HG02610 (cell line): Measurements from ENCODE around the gene SYP.

Experiments used
- ATAC-seq: cut with Tn5 transposase; IDR thresholded peaks from one replicate; pipeline ENCODE4 v1.9.1; 2021; ENCODE audit warnings: mild to moderate bottlenecking, moderate library complexity; ENCODE audit not compliant: unreplicated experiment

The SYP gene

GRCh38 chrX:49199906-49200771 is at the start of gene SYP:
SYP (minus strand) TSS chrX:49200193; CDS start chrX:49200186, 7 bp downstream.
- ATAC-seq, result peak; percentile 91

- ATAC-seq, result no peak
Observed at GRCh38 chrX:49249616-49250015, 49.6 kb upstream of the SYP start.

GRCh38 chrX:49249071-49249470 is 49.1 kb upstream of the SYP start:
- ATAC-seq, result no peak

DNA sequence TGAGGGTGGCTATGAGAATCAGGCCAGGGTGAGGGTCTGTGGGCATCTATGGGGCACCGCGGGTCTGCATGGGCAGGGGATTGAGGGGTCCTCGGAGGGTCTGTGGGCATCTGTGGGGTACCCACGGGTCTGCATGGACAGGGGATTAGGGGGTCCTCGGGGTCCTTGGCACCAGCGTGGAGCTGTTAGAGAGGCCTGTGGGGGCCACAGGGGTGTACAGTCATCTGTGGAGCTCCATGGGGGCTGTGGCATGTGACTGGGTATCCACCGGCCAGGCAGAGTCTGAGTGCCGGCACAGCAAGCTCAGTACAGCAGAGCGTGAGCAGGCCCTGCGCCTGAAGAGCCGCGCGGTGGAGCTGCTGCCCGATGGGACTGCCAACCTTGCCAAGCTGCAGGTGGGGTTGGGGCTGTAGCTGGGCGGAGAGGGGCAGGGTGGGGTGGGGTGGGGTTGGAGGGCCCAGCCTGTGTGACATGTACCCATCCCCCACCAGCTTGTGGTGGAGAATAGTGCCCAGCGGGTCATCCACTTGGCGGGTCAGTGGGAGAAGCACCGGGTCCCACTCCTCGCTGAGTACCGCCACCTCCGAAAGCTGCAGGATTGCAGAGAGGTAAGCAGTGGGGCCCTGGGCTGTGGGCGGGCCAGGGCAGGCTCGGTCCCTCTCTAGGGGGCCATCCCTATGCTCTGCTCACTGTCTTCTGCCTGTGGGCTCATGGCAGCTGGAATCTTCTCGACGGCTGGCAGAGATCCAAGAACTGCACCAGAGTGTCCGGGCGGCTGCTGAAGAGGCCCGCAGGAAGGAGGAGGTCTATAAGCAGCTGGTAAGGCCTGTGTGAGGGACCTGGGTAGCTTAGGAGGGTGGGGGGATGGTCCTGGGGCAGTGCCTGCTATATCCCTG is 48.2 kb upstream of the SYP start:
- no peak for ATAC-seq

GRCh38 chrX:49247346-49247745 is 47.4 kb upstream of the SYP start:
- ATAC-seq, result no peak

DNA sequence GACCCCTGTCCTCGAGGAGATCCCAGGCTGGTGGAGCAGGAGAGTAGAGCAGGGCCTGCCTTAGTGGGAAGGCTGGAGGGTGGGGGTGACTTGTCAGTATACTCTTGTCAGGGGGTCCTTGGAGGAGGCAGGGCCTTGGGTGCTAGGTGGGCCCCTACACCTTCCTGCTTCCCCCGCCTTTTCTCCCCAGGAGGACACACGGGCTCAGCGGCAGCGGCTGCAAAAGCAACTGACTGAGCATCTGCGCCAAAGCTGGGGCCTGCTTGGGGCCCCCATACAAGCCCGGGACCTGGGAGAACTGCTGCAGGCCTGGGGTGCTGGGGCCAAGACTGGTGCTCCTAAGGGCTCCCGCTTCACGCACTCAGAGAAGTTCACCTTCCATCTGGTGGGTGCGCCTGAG is 46.5 kb upstream of the SYP start:
- ATAC-seq, result no peak

GRCh38 chrX:49244207-49244606 is 44.2 kb upstream of the SYP start:
- no peak for ATAC-seq

DNA sequence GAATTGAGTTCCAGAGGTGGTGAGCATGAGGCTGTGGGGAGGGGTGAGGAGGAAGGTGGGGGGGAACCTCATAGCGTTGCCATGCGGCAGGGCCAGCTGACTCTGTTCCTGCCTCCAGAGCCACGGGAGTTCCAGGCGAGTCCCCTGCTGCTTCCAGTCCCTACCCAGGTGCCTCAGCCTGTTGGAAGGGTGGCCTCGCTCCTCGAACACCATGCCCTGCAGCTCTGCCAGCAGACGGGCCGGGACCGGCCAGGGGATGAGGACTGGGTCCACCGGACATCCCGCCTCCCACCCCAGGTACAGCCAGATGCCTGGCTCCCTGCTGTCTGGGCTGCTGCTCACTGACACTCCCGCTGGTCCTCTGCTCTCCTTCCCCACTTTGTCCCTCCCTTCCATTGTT is 43.2 kb upstream of the SYP start:
- no peak for ATAC-seq

DNA sequence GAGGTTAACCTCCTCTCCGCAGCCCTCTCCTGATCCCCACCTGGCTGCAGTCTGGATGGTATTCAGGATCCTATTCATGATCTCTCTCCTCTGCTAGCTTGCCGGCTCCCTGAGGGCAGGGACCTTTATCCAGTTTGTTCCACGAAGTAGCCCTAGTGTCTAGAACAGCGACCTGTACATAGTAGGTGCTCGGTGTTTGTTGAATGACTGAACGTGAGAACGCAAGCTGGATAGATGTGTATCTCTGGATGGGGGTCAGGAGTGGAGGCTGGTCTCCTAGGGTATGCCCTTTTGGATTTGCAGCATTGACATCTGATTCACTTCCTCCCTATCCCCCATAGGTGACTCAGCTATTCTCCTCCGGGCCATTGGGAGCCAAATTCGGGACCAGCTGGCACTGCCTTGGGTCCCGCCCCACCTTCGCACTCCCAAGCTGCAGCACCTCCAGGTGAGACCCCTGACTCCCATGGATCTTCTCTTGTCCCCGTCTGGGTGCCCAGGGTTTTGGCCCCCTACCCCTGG is 42.6 kb upstream of the SYP start:
- no peak for ATAC-seq

DNA sequence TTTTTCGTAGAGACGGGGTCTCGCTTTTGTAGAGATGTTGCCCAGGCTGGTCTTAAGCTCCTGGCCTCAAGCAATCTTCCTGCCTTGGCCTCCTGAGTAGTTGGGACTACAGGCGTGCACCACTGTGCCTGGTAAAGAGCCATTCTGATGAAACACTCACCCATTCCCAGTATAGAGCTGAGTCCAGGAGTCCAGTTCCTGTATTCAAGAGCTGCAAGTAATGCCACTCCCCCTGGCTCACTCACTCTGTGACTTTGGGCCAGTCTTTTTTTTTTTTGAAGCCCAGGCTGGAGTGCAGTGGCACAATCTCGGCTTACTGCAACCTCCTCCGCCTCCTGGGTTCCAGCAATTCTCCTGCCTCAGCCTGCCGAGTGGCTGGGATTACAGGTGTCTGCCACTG is 38.7 kb upstream of the SYP start:
- no peak for ATAC-seq

DNA sequence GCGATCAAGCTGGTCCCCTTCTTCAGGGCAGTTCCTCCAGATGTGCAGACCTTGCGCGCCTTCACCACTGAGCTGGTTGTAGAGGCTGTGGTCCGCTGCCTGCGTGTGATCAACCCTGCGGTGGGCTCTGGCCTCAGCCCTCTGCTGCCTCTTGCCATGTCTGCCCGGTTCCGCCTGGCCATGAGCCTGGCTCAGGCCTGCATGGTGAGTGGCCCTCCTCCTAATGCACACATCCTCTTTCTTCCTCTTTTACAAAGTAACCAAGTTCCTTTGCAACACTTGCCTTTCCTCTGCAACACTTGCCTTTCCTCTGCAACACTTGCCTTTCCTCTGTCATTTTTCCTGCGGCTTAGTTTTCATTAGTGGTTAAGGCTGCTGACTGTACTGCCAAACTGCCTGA is 37.1 kb upstream of the SYP start:
- ATAC-seq, result no peak

DNA sequence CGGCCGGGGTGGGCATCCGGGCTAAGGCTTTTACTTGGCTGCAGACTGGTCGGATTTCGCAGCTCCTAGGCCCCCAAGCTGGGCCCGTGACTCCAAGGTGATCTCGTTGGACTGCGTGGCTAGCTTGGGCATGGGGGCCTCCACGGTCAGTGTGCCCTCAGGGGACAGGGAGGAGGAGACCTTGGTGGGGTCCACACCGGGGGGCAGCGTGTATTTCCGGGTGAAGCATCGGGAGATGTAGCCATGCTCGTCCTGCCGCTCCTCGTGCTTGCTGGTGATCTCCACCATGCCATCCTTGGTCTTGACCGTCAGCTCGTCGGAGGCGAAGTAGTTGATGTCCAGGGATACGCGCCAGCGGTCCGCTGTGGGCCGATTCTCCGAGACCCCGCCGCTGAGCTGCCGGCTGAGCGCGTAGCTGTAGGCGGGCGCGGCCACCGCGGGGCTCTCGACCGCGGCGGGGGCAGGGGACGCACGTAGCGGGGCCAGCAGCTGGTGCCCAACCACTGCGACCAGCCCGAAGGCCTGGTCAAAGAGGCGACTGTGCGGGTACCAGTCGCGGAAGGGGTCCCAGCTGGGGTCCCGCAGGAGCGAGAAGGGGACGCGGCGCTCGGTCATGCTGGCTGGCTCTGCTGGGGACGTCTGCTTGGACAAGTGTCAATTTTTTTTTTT is 34.0 kb upstream of the SYP start:
- no peak for ATAC-seq

DNA sequence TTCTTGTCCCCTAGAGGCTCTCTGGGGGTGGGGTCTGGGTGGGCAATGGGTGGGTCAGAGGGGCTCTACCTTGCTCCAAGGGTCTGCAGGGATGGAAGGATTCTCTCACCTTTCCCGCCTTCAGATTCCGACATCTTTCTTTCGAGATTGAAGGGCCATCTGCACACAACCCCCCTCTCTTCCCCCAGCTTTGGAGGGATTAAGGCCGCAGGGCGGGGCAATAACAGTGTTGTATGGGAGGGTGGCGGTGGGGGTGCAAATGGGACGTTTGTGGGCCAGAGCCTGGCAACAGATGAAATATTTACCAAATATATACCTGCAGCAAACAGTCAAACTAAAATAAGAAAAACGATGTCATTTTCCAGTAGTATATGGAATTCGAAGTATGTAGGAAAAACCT is 33.2 kb upstream of the SYP start, which contains the start of gene CACNA1F:
Gene CACNA1F (minus strand): TSS at position 165 of the 400 bp plus-strand sequence. CDS start 31 bp downstream, at position 134.
- no peak for ATAC-seq

GRCh38 chrX:49232525-49232924 is 32.5 kb upstream of the SYP start:
- no peak for ATAC-seq

DNA sequence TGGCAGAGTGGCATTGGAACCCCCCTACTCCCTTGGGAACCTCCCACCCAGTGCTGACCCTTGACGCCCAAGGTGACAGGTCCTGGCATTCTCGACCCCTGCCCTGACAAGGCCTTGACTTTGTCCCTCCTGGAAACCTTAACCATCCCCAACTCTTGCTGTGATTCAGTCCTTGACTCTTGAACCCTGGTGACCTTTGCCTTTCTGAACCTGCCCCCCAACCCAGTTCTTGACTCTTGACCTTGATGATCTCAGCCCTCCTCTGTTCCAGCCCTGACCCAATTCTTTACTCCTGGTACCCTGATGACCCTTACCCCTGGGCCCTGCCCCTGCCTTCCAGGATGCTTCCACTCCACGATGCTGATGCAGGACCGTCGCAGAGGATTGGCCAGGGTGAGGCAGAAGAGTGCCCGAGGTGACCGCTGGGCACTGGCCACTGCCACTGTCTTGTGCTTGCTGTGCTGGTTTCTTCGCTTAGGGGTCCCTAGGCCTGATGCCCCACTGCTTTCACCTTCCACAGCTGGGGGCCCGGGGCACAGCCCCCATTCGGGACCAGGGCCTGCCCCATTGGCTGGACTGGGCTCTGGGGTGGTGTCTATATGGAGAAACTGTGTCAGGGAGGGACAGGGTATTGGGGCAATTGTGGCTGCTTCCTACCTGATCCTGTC is 31.5 kb upstream of the SYP start:
- ATAC-seq, result no peak

GRCh38 chrX:49230500-49231232 is 30.7 kb upstream of the SYP start:
- peak; percentile 52 for ATAC-seq

DNA sequence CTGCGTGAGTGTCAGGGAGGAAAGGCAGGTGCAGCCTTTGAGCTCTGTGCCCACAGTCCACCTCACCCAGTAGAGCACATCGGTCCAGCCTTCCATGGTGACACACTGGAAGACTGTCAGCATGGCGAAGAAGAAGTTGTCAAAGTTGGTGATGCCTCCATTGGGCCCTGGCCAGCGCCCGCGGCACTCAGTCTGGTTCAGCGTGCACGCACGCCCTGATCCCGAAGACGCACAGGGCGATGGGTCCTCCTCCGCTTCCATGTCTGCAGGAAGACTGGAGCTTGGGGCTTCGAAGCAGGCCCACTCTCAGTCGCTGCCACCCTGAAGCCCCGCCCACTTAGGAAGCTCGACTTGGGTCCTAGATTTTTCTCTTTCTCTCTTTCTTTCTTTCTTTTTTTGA is 28.2 kb upstream of the SYP start:
- no peak for ATAC-seq

GRCh38 chrX:49227726-49228125 is 27.7 kb upstream of the SYP start:
- ATAC-seq, result no peak

- no peak for ATAC-seq
Observed at GRCh38 chrX:49226946-49227345, 27.0 kb upstream of the SYP start.

- no peak for ATAC-seq
Observed at GRCh38 chrX:49225858-49226257, 25.9 kb upstream of the SYP start.
